HepG2 (cell line): ENCODE measurements around the gene PRMT7. TPM values are rescaled to one million over a fixed set of nuclear protein-coding genes. Genes with fewer than 3 reads are reported as not detected.

Source experiments
- CBX1 ChIP-seq: IDR thresholded peaks from one replicate; pipeline ENCODE4 v1.6.1; 2016; ENCODE audit warnings: antibody characterized with exemption, low read depth
- CCAR2 ChIP-seq: fragments of 200-400 bp; formaldehyde crosslinking; optimal IDR thresholded peaks from 2 replicates; pipeline ENCODE3; 2018; ENCODE audit warnings: low read depth, mild to moderate bottlenecking, low read length, moderate library complexity
- HMGA1 ChIP-seq: sonication (generic); formaldehyde crosslinking; conservative IDR thresholded peaks from 2 replicates; pipeline ENCODE4 v1.4.0; 2020; ENCODE audit warnings: missing genetic modification reagents
- HOXA7 ChIP-seq: sonication (generic); formaldehyde crosslinking; IDR thresholded peaks from 2 replicates; pipeline ENCODE4 v1.8.1; 2022; ENCODE audit warnings: mild to moderate bottlenecking, missing genetic modification reagents, moderate library complexity
- KLF16 ChIP-seq, 2 experiments: sonication (generic) in 1 of 2; formaldehyde crosslinking in 1 of 2; IDR thresholded peaks; 2 replicates each; pipeline versions ENCODE4 v1.6.1 to v1.8.0; 2016 to 2023; ENCODE audit warnings: missing genetic modification reagents in 2 of 2, missing compliant biosample characterization in 1 of 2
- TAF1 ChIP-seq: sonication (generic); formaldehyde crosslinking; IDR thresholded peaks from 2 replicates; pipeline ENCODE4 v1.4.0; 2020; ENCODE audit warnings: missing genetic modification reagents
- ZNF12 ChIP-seq: sonication (generic); formaldehyde crosslinking; IDR thresholded peaks from 2 replicates; pipeline ENCODE4 v1.5.0; 2020; ENCODE audit warnings: missing genetic modification reagents
- ZNF44 ChIP-seq: sonication (generic); formaldehyde crosslinking; IDR thresholded peaks from 2 replicates; pipeline ENCODE4 v1.5.1; 2020; ENCODE audit warnings: mild to moderate bottlenecking, missing genetic modification reagents
- ZNF451 ChIP-seq: sonication (generic); formaldehyde crosslinking; IDR thresholded peaks from 2 replicates; pipeline ENCODE4 v1.5.0; 2020; ENCODE audit warnings: mild to moderate bottlenecking, missing genetic modification reagents
- ZNF569 ChIP-seq: sonication (generic); formaldehyde crosslinking; IDR thresholded peaks from 2 replicates; pipeline ENCODE4 v1.5.0; 2020; ENCODE audit warnings: mild to moderate bottlenecking, missing genetic modification reagents, moderate library complexity, borderline replicate concordance
- polyA plus RNA-seq, 8 experiments: library from polyadenylated mRNA; depleted of rRNA in 3 of 8; stranded (reverse) in 7 of 8; unstranded in 1 of 8; fragments of >200 nt; fragmentation: Illumina TruSeq in 4 of 8; extraction: Trizol in 4 of 8; gene quantifications; 2 replicates each; pipeline versions ENCODE4 v1.2.1 to v1.2.3, GENCODE V29; 2011 to 2016; ENCODE audit warnings: low read depth in 4 of 8, missing spikeins in 1 of 8, mixed read lengths in 1 of 8; ENCODE audit not compliant: insufficient read depth in 1 of 8
- total RNA-seq, 5 experiments: library from RNA; depleted of rRNA; stranded (reverse); fragments of >200 nt; fragmentation: Illumina TruSeq; extraction: Trizol; gene quantifications; 2 replicates each; pipeline ENCODE4 v1.2.3, GENCODE V29; 2016; ENCODE audit warnings: low read depth in 1 of 5
- TF ChIP-seq, protein P1 (sequence below): sonication (generic); formaldehyde crosslinking; IDR thresholded peaks from 2 replicates; pipeline ENCODE4 v1.5.0; 2020; ENCODE audit warnings: mild to moderate bottlenecking, missing genetic modification reagents, borderline replicate concordance
- TF ChIP-seq, protein P2 (sequence below): sonication (generic); formaldehyde crosslinking; IDR thresholded peaks from one replicate; pipeline ENCODE4 v1.5.1; 2020; ENCODE audit warnings: mild to moderate bottlenecking, missing genetic modification reagents; ENCODE audit errors: not compliant biosample characterization
- TF ChIP-seq, protein P3 (sequence below): sonication (generic); formaldehyde crosslinking; conservative IDR thresholded peaks from 2 replicates; pipeline ENCODE4 v1.4.0; 2020; ENCODE audit warnings: missing genetic modification reagents

PRMT7 gene
- total and polyA plus RNA-seq, 2 of the 13 experiments (the other 11 are each of a cell fraction or from before 2014, with no cell fraction given), result 47.5 to 55.0 TPM

DNA sequence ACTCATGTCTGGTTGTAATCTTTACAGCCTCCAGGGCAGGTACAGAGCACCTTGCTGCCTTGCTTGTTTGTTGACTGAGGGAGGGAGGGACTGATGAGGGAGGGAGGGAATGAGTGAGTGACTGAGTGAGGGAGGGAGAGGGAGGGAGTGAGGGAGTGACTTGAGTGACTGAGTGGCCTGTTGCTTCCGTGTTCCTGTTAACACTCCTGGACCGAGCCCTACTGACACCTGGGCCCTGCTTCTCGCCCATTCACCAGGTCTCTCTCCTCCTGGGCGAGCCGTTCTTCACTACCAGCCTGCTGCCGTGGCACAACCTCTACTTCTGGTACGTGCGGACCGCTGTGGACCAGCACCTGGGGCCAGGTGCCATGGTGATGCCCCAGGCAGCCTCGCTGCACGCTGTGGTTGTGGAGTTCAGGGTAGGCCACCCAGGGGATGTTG lies 41.2 kb downstream of the PRMT7 start (continued):
- TF ChIP-seq, protein P1, sequence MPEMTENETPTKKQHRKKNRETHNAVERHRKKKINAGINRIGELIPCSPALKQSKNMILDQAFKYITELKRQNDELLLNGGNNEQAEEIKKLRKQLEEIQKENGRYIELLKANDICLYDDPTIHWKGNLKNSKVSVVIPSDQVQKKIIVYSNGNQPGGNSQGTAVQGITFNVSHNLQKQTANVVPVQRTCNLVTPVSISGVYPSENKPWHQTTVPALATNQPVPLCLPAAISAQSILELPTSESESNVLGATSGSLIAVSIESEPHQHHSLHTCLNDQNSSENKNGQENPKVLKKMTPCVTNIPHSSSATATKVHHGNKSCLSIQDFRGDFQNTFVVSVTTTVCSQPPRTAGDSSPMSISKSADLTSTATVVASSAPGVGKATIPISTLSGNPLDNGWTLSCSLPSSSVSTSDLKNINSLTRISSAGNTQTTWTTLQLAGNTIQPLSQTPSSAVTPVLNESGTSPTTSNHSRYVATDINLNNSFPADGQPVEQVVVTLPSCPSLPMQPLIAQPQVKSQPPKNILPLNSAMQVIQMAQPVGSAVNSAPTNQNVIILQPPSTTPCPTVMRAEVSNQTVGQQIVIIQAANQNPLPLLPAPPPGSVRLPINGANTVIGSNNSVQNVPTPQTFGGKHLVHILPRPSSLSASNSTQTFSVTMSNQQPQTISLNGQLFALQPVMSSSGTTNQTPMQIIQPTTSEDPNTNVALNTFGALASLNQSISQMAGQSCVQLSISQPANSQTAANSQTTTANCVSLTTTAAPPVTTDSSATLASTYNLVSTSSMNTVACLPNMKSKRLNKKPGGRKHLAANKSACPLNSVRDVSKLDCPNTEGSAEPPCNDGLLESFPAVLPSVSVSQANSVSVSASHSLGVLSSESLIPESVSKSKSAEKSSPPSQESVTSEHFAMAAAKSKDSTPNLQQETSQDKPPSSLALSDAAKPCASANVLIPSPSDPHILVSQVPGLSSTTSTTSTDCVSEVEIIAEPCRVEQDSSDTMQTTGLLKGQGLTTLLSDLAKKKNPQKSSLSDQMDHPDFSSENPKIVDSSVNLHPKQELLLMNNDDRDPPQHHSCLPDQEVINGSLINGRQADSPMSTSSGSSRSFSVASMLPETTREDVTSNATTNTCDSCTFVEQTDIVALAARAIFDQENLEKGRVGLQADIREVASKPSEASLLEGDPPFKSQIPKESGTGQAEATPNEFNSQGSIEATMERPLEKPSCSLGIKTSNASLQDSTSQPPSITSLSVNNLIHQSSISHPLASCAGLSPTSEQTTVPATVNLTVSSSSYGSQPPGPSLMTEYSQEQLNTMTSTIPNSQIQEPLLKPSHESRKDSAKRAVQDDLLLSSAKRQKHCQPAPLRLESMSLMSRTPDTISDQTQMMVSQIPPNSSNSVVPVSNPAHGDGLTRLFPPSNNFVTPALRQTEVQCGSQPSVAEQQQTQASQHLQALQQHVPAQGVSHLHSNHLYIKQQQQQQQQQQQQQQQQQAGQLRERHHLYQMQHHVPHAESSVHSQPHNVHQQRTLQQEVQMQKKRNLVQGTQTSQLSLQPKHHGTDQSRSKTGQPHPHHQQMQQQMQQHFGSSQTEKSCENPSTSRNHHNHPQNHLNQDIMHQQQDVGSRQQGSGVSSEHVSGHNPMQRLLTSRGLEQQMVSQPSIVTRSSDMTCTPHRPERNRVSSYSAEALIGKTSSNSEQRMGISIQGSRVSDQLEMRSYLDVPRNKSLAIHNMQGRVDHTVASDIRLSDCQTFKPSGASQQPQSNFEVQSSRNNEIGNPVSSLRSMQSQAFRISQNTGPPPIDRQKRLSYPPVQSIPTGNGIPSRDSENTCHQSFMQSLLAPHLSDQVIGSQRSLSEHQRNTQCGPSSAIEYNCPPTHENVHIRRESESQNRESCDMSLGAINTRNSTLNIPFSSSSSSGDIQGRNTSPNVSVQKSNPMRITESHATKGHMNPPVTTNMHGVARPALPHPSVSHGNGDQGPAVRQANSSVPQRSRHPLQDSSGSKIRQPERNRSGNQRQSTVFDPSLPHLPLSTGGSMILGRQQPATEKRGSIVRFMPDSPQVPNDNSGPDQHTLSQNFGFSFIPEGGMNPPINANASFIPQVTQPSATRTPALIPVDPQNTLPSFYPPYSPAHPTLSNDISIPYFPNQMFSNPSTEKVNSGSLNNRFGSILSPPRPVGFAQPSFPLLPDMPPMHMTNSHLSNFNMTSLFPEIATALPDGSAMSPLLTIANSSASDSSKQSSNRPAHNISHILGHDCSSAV (CRISPR knock-in tag), result no peak
- TF ChIP-seq ZNF451 (CRISPR knock-in tag) (no peak), CCAR2 (no peak), CBX1 (no peak), ZNF44 (CRISPR knock-in tag) (no peak), ZNF12 (CRISPR knock-in tag) (no peak), KLF16 (CRISPR knock-in tag; IDR thresholded peaks at IDR 0.05) (no peak), HOXA7 (no peak), ZNF569 (CRISPR knock-in tag) (no peak), TAF1 (no peak), HMGA1 (CRISPR knock-in tag) (no peak)
- TF ChIP-seq, protein P2, sequence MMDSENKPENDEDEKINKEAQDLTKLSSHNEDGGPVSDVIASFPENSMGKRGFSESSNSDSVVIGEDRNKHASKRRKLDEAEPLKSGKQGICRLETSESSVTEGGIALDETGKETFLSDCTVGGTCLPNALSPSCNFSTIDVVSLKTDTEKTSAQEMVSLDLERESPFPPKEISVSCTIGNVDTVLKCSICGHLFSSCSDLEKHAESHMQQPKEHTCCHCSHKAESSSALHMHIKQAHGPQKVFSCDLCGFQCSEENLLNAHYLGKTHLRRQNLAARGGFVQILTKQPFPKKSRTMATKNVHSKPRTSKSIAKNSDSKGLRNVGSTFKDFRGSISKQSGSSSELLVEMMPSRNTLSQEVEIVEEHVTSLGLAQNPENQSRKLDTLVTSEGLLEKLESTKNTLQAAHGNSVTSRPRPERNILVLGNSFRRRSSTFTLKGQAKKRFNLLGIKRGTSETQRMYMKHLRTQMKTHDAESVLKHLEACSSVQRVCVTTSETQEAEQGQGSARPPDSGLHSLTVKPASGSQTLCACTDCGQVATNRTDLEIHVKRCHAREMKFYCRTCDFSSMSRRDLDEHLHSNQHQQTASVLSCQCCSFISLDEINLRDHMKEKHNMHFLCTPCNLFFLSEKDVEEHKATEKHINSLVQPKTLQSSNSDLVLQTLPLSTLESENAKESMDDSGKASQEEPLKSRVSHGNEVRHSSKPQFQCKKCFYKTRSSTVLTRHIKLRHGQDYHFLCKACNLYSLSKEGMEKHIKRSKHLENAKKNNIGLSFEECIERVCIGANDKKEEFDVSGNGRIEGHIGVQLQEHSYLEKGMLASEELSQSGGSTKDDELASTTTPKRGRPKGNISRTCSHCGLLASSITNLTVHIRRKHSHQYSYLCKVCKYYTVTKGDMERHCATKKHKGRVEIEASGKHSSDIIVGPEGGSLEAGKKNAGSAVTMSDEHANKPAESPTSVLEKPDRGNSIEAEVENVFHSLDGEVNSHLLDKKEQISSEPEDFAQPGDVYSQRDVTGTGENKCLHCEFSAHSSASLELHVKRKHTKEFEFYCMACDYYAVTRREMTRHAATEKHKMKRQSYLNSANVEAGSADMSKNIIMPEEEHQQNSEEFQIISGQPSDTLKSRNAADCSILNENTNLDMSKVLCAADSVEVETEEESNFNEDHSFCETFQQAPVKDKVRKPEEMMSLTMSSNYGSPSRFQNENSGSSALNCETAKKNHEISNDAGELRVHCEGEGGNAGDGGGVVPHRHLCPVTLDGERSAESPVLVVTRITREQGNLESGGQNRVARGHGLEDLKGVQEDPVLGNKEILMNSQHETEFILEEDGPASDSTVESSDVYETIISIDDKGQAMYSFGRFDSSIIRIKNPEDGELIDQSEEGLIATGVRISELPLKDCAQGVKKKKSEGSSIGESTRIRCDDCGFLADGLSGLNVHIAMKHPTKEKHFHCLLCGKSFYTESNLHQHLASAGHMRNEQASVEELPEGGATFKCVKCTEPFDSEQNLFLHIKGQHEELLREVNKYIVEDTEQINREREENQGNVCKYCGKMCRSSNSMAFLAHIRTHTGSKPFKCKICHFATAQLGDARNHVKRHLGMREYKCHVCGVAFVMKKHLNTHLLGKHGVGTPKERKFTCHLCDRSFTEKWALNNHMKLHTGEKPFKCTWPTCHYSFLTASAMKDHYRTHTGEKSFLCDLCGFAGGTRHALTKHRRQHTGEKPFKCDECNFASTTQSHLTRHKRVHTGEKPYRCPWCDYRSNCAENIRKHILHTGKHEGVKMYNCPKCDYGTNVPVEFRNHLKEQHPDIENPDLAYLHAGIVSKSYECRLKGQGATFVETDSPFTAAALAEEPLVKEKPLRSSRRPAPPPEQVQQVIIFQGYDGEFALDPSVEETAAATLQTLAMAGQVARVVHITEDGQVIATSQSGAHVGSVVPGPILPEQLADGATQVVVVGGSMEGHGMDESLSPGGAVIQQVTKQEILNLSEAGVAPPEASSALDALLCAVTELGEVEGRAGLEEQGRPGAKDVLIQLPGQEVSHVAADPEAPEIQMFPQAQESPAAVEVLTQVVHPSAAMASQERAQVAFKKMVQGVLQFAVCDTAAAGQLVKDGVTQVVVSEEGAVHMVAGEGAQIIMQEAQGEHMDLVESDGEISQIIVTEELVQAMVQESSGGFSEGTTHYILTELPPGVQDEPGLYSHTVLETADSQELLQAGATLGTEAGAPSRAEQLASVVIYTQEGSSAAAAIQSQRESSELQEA, result no peak
- TF ChIP-seq, protein P3, sequence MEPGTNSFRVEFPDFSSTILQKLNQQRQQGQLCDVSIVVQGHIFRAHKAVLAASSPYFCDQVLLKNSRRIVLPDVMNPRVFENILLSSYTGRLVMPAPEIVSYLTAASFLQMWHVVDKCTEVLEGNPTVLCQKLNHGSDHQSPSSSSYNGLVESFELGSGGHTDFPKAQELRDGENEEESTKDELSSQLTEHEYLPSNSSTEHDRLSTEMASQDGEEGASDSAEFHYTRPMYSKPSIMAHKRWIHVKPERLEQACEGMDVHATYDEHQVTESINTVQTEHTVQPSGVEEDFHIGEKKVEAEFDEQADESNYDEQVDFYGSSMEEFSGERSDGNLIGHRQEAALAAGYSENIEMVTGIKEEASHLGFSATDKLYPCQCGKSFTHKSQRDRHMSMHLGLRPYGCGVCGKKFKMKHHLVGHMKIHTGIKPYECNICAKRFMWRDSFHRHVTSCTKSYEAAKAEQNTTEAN (CRISPR knock-in tag), result no peak
